Retinal pigment epithelial cell (primary cell): ENCODE data around the gene MADCAM1.

Experiments used
- DNase-seq: peaks from one replicate; pipeline ENCODE4 v3.0.0-alpha.2; 2010; ENCODE audit warnings: low read depth
- H3K4me3 ChIP-seq: 2 replicates; pipeline ENCODE4 v1.5.1; 2011; ENCODE audit warnings: mild to moderate bottlenecking, low read length, control low read depth, moderate library complexity
- TF ChIP-seq, protein P1 (sequence below): conservative IDR thresholded peaks from 2 replicates; pipeline ENCODE4 v1.5.1; 2011; ENCODE audit warnings: low read depth, low read length, control low read depth, inconsistent platforms

MADCAM1 gene

DNA sequence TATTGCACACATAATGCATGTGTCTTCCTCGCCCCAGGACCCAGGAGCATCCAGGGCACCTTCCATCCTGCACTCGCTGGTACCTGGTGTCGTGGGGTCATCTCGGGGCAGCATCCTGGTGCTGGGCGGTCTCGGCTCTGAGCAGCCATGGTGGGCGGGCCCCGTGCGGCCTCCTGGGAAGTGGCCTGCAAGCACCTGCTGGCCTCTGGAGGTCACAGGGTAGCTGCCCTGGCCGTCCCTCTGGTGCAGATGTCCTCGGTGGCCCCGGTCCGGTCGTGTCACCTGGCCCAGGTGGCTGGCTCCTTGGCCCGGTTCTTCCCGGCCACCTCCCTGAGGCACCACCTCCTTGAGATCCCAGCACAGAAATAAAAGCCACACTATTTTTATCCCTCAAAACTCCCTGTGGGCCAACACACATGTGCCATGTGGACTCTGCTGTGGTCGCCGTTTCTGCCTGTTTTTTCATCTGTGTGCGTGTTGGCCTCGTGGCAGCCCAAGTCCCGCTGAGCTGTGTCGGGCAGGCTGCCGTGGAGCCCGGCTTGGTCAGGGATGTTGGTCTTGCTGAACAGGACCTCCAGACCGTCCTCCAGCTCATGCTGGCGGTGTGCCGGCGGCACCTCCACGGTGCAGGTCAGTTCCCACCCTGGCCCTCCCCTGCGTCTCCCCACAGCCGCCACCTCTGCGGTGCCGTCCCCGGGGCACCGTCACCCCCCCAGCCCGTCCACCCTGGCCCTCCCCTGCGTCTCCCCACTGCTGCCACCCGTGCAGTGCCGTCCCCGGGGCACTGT, 42.5 kb downstream of the MADCAM1 start:
- DNase-seq: no peak
- TF ChIP-seq, protein P1, sequence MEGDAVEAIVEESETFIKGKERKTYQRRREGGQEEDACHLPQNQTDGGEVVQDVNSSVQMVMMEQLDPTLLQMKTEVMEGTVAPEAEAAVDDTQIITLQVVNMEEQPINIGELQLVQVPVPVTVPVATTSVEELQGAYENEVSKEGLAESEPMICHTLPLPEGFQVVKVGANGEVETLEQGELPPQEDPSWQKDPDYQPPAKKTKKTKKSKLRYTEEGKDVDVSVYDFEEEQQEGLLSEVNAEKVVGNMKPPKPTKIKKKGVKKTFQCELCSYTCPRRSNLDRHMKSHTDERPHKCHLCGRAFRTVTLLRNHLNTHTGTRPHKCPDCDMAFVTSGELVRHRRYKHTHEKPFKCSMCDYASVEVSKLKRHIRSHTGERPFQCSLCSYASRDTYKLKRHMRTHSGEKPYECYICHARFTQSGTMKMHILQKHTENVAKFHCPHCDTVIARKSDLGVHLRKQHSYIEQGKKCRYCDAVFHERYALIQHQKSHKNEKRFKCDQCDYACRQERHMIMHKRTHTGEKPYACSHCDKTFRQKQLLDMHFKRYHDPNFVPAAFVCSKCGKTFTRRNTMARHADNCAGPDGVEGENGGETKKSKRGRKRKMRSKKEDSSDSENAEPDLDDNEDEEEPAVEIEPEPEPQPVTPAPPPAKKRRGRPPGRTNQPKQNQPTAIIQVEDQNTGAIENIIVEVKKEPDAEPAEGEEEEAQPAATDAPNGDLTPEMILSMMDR: no peak
- no peak overlapping the region for H3K4me3 ChIP-seq

DNA sequence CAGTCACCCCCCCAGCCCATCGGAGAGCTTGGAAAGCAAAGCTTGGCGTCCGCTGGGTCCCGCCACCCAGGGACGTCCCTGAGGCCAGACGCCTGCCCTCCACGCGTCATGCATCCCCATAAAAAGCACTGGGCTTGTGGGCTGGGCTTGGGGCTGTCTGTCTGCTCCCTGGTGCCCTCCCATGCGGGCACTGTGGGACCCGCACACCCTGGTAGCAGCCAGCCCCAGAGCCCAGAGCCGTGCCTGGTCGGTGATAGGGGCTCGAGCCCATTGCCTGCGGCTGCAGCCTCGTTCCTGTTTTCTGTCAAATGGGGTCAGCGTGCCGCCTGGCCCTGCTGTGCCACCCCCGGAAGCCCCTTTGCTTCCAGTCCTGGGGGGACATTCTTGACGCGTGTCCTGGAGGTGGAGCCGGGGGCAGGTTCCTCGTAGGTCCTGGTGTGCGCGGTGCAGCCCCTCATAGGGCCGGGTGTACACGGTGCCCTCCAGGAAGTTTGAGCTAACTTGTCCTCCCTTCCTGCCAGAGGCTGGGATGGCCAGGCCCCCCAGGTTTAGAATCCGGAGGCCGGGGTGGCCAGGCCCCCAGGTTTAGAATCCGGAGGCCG, 43.2 kb downstream of the MADCAM1 start:
- TF ChIP-seq, protein P1: no peak
- H3K4me3 ChIP-seq: no peak overlapping the region
- no peak for DNase-seq

DNA sequence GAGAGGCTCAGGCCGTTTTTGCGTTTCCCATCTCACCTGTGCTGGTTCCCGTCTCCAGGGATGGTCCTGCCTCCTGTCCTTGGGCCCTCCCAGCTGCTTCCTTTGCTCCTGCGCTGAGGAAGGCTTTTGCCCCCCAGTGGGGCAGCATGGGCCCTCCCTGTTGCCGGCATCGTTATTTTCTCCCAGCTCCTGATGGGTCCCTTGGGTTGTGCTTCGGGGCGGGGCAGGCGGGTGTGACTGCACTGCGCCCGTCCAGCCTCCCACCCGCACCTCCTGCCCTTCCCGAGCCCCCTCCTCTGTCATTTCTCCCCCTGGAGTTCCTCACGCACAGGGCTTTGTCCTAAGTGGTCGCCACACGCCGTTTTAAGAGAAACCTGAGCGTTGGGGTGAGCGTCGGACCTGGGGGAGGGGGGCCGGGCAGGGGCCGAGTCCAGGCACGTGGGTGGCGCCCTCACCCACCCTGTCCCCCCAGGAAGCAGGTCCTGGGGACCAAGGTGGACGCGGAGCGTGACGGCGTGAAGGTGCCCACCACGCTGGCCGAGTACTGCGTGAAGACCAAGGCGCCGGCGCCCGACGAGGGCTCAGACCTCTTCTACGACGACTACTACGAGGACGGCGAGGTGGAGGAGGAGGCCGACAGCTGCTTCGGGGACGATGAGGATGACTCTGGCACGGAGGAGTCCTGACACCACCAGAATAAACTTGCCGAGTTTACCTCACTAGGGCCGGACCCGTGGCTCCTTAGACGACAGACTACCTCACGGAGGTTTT, 44.8 kb downstream of the MADCAM1 start:
- H3K4me3 ChIP-seq: no peak overlapping the region
- TF ChIP-seq, protein P1: no peak
- no peak for DNase-seq

DNA sequence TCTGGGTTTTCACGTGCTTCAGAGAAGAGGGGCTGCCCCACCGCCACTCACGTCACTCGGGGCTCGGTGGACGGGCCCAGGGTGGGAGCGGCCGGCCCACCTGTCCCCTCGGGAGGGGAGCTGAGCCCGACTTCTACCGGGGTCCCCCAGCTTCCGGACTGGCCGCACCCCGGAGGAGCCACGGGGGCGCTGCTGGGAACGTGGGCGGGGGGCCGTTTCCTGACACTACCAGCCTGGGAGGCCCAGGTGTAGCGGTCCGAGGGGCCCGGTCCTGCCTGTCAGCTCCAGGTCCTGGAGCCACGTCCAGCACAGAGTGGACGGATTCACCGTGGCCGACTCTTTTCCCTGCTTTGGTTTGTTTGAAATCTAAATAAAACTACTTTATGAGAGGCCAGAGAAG, 45.4 kb downstream of the MADCAM1 start:
- TF ChIP-seq, protein P1: no peak
- H3K4me3 ChIP-seq: no peak overlapping the region
- no peak for DNase-seq

DNA sequence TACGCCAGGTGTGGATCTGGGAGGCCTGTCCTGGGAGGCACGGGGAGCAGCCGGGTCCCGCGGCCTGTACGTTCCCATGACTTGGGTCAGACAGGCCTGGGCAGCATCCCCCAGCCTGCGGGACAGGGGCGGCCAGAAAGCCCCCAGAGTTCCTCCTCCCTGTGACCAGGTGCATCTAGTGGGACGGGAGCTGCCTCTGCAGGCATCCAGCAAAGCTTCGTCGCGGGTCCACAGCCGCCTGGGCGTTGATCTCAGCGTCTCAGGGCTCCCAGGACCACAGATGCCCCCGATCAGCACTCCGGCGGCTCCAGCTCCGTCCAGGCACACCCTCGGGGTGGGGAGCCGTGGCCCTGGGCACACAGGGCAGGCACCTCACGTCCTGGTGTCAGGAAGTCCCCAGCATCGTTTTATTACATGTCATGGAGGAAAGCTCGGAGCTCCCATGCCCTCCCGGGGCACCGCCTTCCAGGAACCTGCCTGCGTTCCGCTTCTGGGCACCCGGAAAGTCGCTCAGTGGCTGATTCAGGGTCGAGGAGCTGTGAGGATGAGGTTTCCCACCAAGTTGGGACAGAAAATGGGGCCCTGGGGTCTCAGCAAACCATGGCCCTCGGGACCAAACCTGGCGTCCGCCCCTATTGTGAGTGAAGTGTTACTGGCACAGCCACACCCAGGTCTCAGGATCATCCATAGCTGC, 46.0 kb downstream of the MADCAM1 start:
- H3K4me3 ChIP-seq: no peak overlapping the region
- TF ChIP-seq, protein P1: no peak
- DNase-seq: no peak

DNA sequence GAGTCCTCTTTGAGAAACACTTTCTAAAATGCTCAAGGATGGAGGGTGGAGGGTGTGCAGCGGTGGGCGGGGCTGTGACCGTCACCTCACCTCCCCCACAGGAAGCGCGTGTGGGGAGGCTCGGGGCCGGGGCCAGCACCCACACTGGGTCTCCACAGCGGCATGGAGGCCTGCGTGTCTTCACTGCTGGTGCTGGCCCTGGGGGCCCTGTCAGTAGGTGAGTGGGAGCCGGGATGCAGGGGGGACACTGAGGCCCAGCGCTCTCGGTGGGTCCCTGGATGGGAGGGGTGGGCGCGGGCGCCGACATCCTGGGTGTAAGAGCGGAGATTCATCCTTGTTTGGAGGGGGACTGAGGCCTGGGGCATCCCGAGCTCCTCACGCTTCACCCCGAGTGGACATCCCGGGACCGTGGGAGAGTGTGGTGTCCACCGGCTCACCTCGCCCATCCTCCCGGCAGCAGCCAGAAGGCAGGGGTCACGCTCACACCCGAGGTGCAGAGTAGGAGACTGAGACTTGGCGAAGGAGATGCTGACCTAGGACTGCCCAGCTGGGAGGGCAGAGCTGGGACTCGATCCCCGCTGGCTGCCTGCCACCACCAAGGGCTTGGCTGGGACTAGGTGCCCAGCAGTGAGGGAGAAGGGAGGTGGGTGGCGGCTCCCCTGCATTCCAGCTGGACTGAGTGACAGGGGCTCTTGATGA, 47.8 kb downstream of the MADCAM1 start, which contains the start of gene GZMM:
TSS of gene GZMM (plus strand) at position 144 of the 699 bp plus-strand sequence. CDS start at position 163, 19 bp downstream.
- TF ChIP-seq, protein P1: no peak
- no peak within 1 kb of the TSS for H3K4me3 ChIP-seq
- DNase-seq: no peak
